Testis (tissue), 2 donors: Measurements from ENCODE around the gene DYNC1I2.

ENCODE experiments used
- POLR2A ChIP-seq: fragments of 450-650 bp; IDR thresholded peaks from one replicate; pipeline ENCODE4 v1.6.1; 2017; ENCODE audit warnings: antibody characterized with exemption, mild to moderate bottlenecking, moderate library complexity
- TF ChIP-seq, protein P1 (sequence below), 3 experiments: fragments of 450-650 bp in 2 of 3; fragments of 200-600 bp in 1 of 3; sonication (generic) in 1 of 3; IDR thresholded peaks; one replicate each; pipeline ENCODE4 v1.5.1; 2016 to 2019; ENCODE audit warnings: antibody characterized with exemption in 3 of 3, mild to moderate bottlenecking in 2 of 3, moderate library complexity in 1 of 3

DNA sequence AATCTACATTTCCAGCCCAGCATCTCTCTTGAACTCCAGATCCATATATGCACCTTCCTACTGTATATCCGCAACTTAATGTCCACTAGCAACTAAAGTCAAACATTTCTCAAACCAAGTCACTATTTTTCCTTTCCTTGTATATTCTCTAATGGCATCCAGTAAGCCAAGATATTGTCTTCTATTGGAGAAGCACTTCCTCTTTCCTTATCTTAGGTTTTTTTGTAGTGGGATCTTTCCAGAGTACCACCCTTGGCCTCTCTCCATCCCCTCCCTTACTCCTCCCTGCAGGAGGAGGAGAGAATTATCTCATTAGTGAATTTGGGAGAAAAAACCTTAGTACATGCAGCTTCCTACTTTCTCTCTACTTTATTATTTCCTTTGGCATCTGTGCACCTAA, 8.7 kb upstream of the DYNC1I2 start:
- TF ChIP-seq, protein P1, sequence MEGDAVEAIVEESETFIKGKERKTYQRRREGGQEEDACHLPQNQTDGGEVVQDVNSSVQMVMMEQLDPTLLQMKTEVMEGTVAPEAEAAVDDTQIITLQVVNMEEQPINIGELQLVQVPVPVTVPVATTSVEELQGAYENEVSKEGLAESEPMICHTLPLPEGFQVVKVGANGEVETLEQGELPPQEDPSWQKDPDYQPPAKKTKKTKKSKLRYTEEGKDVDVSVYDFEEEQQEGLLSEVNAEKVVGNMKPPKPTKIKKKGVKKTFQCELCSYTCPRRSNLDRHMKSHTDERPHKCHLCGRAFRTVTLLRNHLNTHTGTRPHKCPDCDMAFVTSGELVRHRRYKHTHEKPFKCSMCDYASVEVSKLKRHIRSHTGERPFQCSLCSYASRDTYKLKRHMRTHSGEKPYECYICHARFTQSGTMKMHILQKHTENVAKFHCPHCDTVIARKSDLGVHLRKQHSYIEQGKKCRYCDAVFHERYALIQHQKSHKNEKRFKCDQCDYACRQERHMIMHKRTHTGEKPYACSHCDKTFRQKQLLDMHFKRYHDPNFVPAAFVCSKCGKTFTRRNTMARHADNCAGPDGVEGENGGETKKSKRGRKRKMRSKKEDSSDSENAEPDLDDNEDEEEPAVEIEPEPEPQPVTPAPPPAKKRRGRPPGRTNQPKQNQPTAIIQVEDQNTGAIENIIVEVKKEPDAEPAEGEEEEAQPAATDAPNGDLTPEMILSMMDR (IDR thresholded peaks at IDR 0.05): no peak
- no peak for TF ChIP-seq POLR2A
